ENCODE measurements around the gene MRPL36.

MRPL36 gene

GRCh38 chr5:1779782-1780613, 19.6 kb downstream of the MRPL36 start:
- DNase-seq, result no peak

GRCh38 chr5:1779021-1779680, 20.5 kb downstream of the MRPL36 start:
- DNase-seq, result no peak

- DNase-seq, result no peak
Observed at GRCh38 chr5:1778138-1779020, 21.3 kb downstream of the MRPL36 start.

- no peak for DNase-seq
Observed at GRCh38 chr5:1777281-1778137, 22.1 kb downstream of the MRPL36 start.

GRCh38 chr5:1776831-1777230, 22.8 kb downstream of the MRPL36 start:
- no peak for DNase-seq

GRCh38 chr5:1772634-1773033, 27.0 kb downstream of the MRPL36 start:
- no peak for DNase-seq

GRCh38 chr5:1771149-1772065, 28.2 kb downstream of the MRPL36 start:
- DNase-seq, result no peak

GRCh38 chr5:1770443-1770802, 29.2 kb downstream of the MRPL36 start:
- no peak for DNase-seq

- no peak for DNase-seq
Observed at GRCh38 chr5:1769752-1770442, 29.7 kb downstream of the MRPL36 start.

- DNase-seq, result no peak
Observed at GRCh38 chr5:1769017-1769640, 30.5 kb downstream of the MRPL36 start.

- DNase-seq, result no peak
Observed at GRCh38 chr5:1768283-1769000, 31.2 kb downstream of the MRPL36 start.

GRCh38 chr5:1767524-1768282, 31.9 kb downstream of the MRPL36 start:
- DNase-seq, result no peak

GRCh38 chr5:1765880-1766235, 33.8 kb downstream of the MRPL36 start:
- DNase-seq, result no peak

- DNase-seq, result no peak
Observed at GRCh38 chr5:1765141-1765879, 34.3 kb downstream of the MRPL36 start.

GRCh38 chr5:1764606-1764960, 35.1 kb downstream of the MRPL36 start:
- no peak for DNase-seq

- DNase-seq, result no peak
Observed at GRCh38 chr5:1763960-1764605, 35.6 kb downstream of the MRPL36 start.

GRCh38 chr5:1763548-1763911, 36.1 kb downstream of the MRPL36 start:
- DNase-seq, result no peak
